ENCODE data around the gene WHRN. TPM values are rescaled to one million over a fixed set of nuclear protein-coding genes. Genes with fewer than 3 reads are reported as not detected.
A peak's percentile ranks its signal among the peaks of the same experiment; 100 is the strongest.

WHRN gene
- total and polyA plus RNA-seq, 2 of the 8 experiments (the other 6 are each of a cell fraction or from before 2014, with no cell fraction given), result 4.4 to 7.7 TPM

GRCh38 chr9:114411452-114411851, 93.8 kb downstream of the WHRN start:
- Histone ChIP-seq H2BK5ac (ENCODE audit: low read depth, low read length) (no peak overlapping the region), H2AK5ac (ENCODE audit: low read depth, low read length) (no peak overlapping the region), H3K4me1 (replicated peaks in 1 of 4; ENCODE audit: control insufficient read depth in 3 of 4, insufficient read depth in 4 of 4, low read length in 3 of 4) (peaks cover 6 to 14% (median 7%) of the 10 kb centered on the region in 4 experiments), H3K23ac (ENCODE audit: insufficient read length) (no peak overlapping the region), H4K20me1 (replicated peaks in 1 of 2; ENCODE audit: control insufficient read depth in 1 of 2, insufficient read depth in 2 of 2, low read length in 2 of 2) (no peaks in the 10 kb centered on the region), H4K91ac (replicated peaks; ENCODE audit: insufficient read length, low read length) (no peak overlapping the region), H3K18ac (ENCODE audit: extremely low read depth, low read length) (no peak overlapping the region), H3K23me2 (ENCODE audit: low read depth, low read length) (no peaks in the 10 kb centered on the region), H3K79me1 (ENCODE audit: low read depth, low read length) (no peaks in the 10 kb centered on the region), H3K27ac (ENCODE audit: low read depth, low read length) (no peak overlapping the region), H3K4me3 (ENCODE audit: extremely low read depth in 1 of 4, insufficient read depth in 2 of 4, low read depth in 3 of 4, low read length in 4 of 4) (no peak overlapping the region), H3K9ac (replicated peaks in 1 of 4; ENCODE audit: extremely low read depth in 1 of 4, low read depth in 3 of 4, low read length in 3 of 4) (no peak overlapping the region), H3K56ac (replicated peaks; ENCODE audit: insufficient read length, low read depth, low read length) (no peak overlapping the region), H2BK15ac (ENCODE audit: low read length) (peak overlapping the region; percentile 61; the same call in 1 of the 2 replicates), H3K36me3 (ENCODE audit: control insufficient read depth in 2 of 4, insufficient read depth in 4 of 4, low read length in 3 of 4) (no peaks in the 10 kb centered on the region; a peak in 1 of 8 replicates), H3K9me3 (ENCODE audit: insufficient read depth in 2 of 2, low read depth in 1 of 2, low read length in 1 of 2) (no peaks in the 10 kb centered on the region), H2AFZ (ENCODE audit: low read length) (no peak overlapping the region), H2BK120ac (replicated peaks; ENCODE audit: low read depth, low read length) (no peak overlapping the region), H2BK20ac (ENCODE audit: low read length) (no peak overlapping the region), H4K5ac (ENCODE audit: insufficient read length, low read depth, low read length) (no peak overlapping the region), H4K8ac (ENCODE audit: extremely low read depth, insufficient read depth, low read length) (no peak overlapping the region), H3K27me3 (replicated peaks in 1 of 4; ENCODE audit: control insufficient read depth in 3 of 4, extremely low read depth in 1 of 4, insufficient read depth in 3 of 4, low read length in 3 of 4) (no peaks in the 10 kb centered on the region), H3K14ac (ENCODE audit: insufficient read length) (no peak overlapping the region), H3K4ac (replicated peaks; ENCODE audit: insufficient read length, low read depth, low read length) (no peak overlapping the region), H2BK12ac (ENCODE audit: low read depth, low read length) (no peak overlapping the region; the same call in 1 of the 2 replicates), H3K4me2 (ENCODE audit: insufficient read depth in 1 of 2, low read depth in 2 of 2, low read length in 2 of 2) (no peak overlapping the region), H3K79me2 (ENCODE audit: control insufficient read depth in 1 of 2, insufficient read depth in 2 of 2, low read length in 2 of 2) (no peaks in the 10 kb centered on the region)
- 95% methylated on average over 6 of the region's 6 CpGs; no CpG with 5 or more reads in 1 of the 2 experiments for WGBS, 2 experiments (ENCODE audit: extremely low coverage in 1 of 2, insufficient coverage in 1 of 2, insufficient read length in 1 of 2, insufficient replicate concordance in 2 of 2, low coverage in 1 of 2, low lambda C conversion rate in 2 of 2, missing lambda C conversion rate in 1 of 2)
- ChIA-PET CTCF (ENCODE audit: partially characterized antibody) (interaction anchor here (1.1 to 7.0 kb wide), 5 partner anchors 9 to 243 kb away, joined by 3 to 116 read pairs (median 3); partner anchors contain the start of gene TEX53), POLR2A (ENCODE audit: partially characterized antibody) (interaction anchor here (1.0 to 1.1 kb wide), 2 partner anchors 15 to 91 kb away, joined by 3 read pairs; no protein-coding TSS in a partner anchor)
- DNase-seq (ENCODE audit: low read depth in 1 of 2, low spot score in 2 of 2) (no peak), FAIRE-seq (no peak)
- no peak for TF ChIP-seq RFX5 (IDR thresholded peaks at IDR 0.05; ENCODE audit: borderline replicate concordance, low read depth, low read length)
- TF ChIP-seq, protein P1, sequence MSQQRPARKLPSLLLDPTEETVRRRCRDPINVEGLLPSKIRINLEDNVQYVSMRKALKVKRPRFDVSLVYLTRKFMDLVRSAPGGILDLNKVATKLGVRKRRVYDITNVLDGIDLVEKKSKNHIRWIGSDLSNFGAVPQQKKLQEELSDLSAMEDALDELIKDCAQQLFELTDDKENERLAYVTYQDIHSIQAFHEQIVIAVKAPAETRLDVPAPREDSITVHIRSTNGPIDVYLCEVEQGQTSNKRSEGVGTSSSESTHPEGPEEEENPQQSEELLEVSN (IDR thresholded peaks at IDR 0.05), result no peak
- no peak for TF ChIP-seq CBX8 (IDR thresholded peaks at IDR 0.05; ENCODE audit: borderline replicate concordance, low read depth, low read length)
- TF ChIP-seq USF2 (IDR thresholded peaks at IDR 0.05; ENCODE audit: low read length), result no peak
- TF ChIP-seq HDAC2 (IDR thresholded peaks at IDR 0.05; ENCODE audit: borderline replicate concordance in 1 of 2, low read depth in 2 of 2, low read length in 2 of 2), result no peak
- no peak for TF ChIP-seq JUND (IDR thresholded peaks at IDR 0.05; ENCODE audit: low read length)
- TF ChIP-seq SP1 (IDR thresholded peaks at IDR 0.05; ENCODE audit: low read depth, low read length), result no peak
- no peak for TF ChIP-seq TBP (IDR thresholded peaks at IDR 0.05; ENCODE audit: low read depth, low read length)
- TF ChIP-seq POU5F1 (IDR thresholded peaks at IDR 0.05; ENCODE audit: low read depth, low read length), result no peak
- no peak for TF ChIP-seq SIN3A (conservative IDR thresholded peaks at IDR 0.05 in 1 of 2, IDR thresholded peaks at IDR 0.05 in 1 of 2; ENCODE audit: low read depth in 1 of 2, low read length in 2 of 2)
- no peak for TF ChIP-seq HDAC6 (IDR thresholded peaks at IDR 0.05; ENCODE audit: low read depth, low read length)
- no peak for TF ChIP-seq FOSL1 (IDR thresholded peaks at IDR 0.05; ENCODE audit: insufficient read depth, low read depth, low read length)

Data from H1 (cell line).